Osteoblast (primary cell): Measurements from ENCODE around the gene PEF1. TPM values are rescaled to one million over a fixed set of nuclear protein-coding genes. Genes with fewer than 3 reads are reported as not detected.

ENCODE experiments used
- DNase-seq: peaks from one replicate; pipeline ENCODE4 v3.0.0; 2011; ENCODE audit warnings: low spot score, mixed read lengths; ENCODE audit not compliant: insufficient read length; ENCODE audit errors: missing footprints
- H2AFZ ChIP-seq: 2 replicates; pipeline ENCODE4 v1.6.0; 2011; ENCODE audit warnings: mild to moderate bottlenecking, low read length
- H3K27ac ChIP-seq: 2 replicates; pipeline ENCODE4 v1.5.1; 2011; ENCODE audit warnings: mild to moderate bottlenecking, low read depth, low read length, moderate library complexity
- H3K27me3 ChIP-seq: 2 replicates; pipeline ENCODE4 v1.6.0; 2012; ENCODE audit warnings: mild to moderate bottlenecking, control low read depth, inconsistent platforms, low read length, moderate library complexity; ENCODE audit not compliant: insufficient read depth
- H3K36me3 ChIP-seq: 2 replicates; pipeline ENCODE4 v1.5.1; 2011; ENCODE audit warnings: mild to moderate bottlenecking, low read length, control low read depth, moderate library complexity; ENCODE audit not compliant: insufficient read depth
- H3K4me1 ChIP-seq: 2 replicates; pipeline ENCODE4 v1.5.1; 2011; ENCODE audit warnings: mild to moderate bottlenecking, low read length, control low read depth, moderate library complexity; ENCODE audit not compliant: insufficient read depth
- H3K4me2 ChIP-seq: 2 replicates; pipeline ENCODE4 v1.6.0; 2011; ENCODE audit warnings: mild to moderate bottlenecking, low read length; ENCODE audit not compliant: insufficient read depth
- H3K4me3 ChIP-seq: fragments of 200-600 bp; sonication (generic); 3 replicates; pipeline ENCODE4 v1.5.1; 2012; ENCODE audit warnings: mild to moderate bottlenecking, low read length, inconsistent platforms; ENCODE audit not compliant: insufficient read depth
- H3K79me2 ChIP-seq: 2 replicates; pipeline ENCODE4 v1.6.0; 2012; ENCODE audit warnings: mild to moderate bottlenecking, low read length, control low read depth, inconsistent platforms; ENCODE audit not compliant: insufficient read depth
- H3K9me3 ChIP-seq: 2 replicates; pipeline ENCODE4 v1.5.1; 2011; ENCODE audit warnings: low read depth, low read length, control low read depth
- H4K20me1 ChIP-seq: 2 replicates; pipeline ENCODE4 v1.6.0; 2012; ENCODE audit warnings: mild to moderate bottlenecking, low read length, control low read depth; ENCODE audit not compliant: insufficient read depth
- CTCF ChIP-seq: IDR thresholded peaks from 2 replicates; pipeline ENCODE4 v1.5.1; 2011; ENCODE audit warnings: mild to moderate bottlenecking, low read depth, low read length, moderate library complexity; ENCODE audit errors: extremely low read depth
- total RNA-seq: library from RNA; depleted of rRNA; stranded (reverse); fragments of >200 nt; gene quantifications from 2 replicates; pipeline ENCODE4 v1.2.3, GENCODE V29; 2012

Gene PEF1
- total RNA-seq, 1 donor, result 86.5 TPM

- H3K4me3 ChIP-seq, result no peak overlapping the region
- H3K27ac ChIP-seq, result no peak overlapping the region
- H3K79me2 ChIP-seq, result no peaks in the 10 kb centered on the region
- H3K9me3 ChIP-seq, result no peaks in the 10 kb centered on the region
- no peak overlapping the region for H2AFZ ChIP-seq
- no peak for DNase-seq
- TF ChIP-seq CTCF, result no peak
- H3K4me2 ChIP-seq, result no peak overlapping the region
- H3K27me3 ChIP-seq, result no peaks in the 10 kb centered on the region
- peaks cover 93% of the 10 kb centered on the region for H3K36me3 ChIP-seq
- H4K20me1 ChIP-seq, result no peaks in the 10 kb centered on the region
- no peaks in the 10 kb centered on the region for H3K4me1 ChIP-seq
These were observed 35.1 kb upstream of the PEF1 start for GRCh38 chr1:31679676-31680230.

GRCh38 chr1:31679091-31679490 is 34.4 kb upstream of the PEF1 start:
- H3K27ac ChIP-seq, result no peak overlapping the region
- TF ChIP-seq CTCF, result no peak
- no peak overlapping the region for H3K4me3 ChIP-seq
- no peak for DNase-seq
- no peaks in the 10 kb centered on the region for H3K4me1 ChIP-seq
- no peak overlapping the region for H2AFZ ChIP-seq
- H3K9me3 ChIP-seq, result no peaks in the 10 kb centered on the region
- H4K20me1 ChIP-seq, result no peaks in the 10 kb centered on the region
- no peak overlapping the region for H3K4me2 ChIP-seq
- no peaks in the 10 kb centered on the region for H3K79me2 ChIP-seq
- no peaks in the 10 kb centered on the region for H3K27me3 ChIP-seq
- peaks cover 93% of the 10 kb centered on the region for H3K36me3 ChIP-seq

- no peaks in the 10 kb centered on the region for H3K4me1 ChIP-seq
- H3K36me3 ChIP-seq, result peaks cover 93% of the 10 kb centered on the region
- H3K27me3 ChIP-seq, result no peaks in the 10 kb centered on the region
- no peak for DNase-seq
- no peaks in the 10 kb centered on the region for H4K20me1 ChIP-seq
- no peak overlapping the region for H3K4me3 ChIP-seq
- TF ChIP-seq CTCF, result no peak
- H3K4me2 ChIP-seq, result no peak overlapping the region
- H3K9me3 ChIP-seq, result no peaks in the 10 kb centered on the region
- H3K79me2 ChIP-seq, result no peaks in the 10 kb centered on the region
- no peak overlapping the region for H3K27ac ChIP-seq
- no peak overlapping the region for H2AFZ ChIP-seq
These were observed 34.0 kb upstream of the PEF1 start for GRCh38 chr1:31678681-31679080.

GRCh38 chr1:31677949-31678348 is 33.3 kb upstream of the PEF1 start:
- H3K4me1 ChIP-seq, result no peaks in the 10 kb centered on the region
- H4K20me1 ChIP-seq, result no peaks in the 10 kb centered on the region
- H3K4me3 ChIP-seq, result no peak overlapping the region
- H2AFZ ChIP-seq, result no peak overlapping the region
- DNase-seq, result no peak
- H3K79me2 ChIP-seq, result no peaks in the 10 kb centered on the region
- no peak overlapping the region for H3K4me2 ChIP-seq
- H3K27me3 ChIP-seq, result no peaks in the 10 kb centered on the region
- no peak overlapping the region for H3K27ac ChIP-seq
- no peaks in the 10 kb centered on the region for H3K9me3 ChIP-seq
- peaks cover 91% of the 10 kb centered on the region for H3K36me3 ChIP-seq
- TF ChIP-seq CTCF, result no peak
